Cardiac fibroblast (primary cell): ENCODE data around the gene FAM117A.
"Not testable (repeated sequence)": the region's sequence is repeated elsewhere in the genome, so short reads cannot be mapped to it uniquely, and the experiment has no call there.

ENCODE experiments used
- DNase-seq, 2 donors: peaks; one replicate each; pipeline versions ENCODE4 v3.0.0 to v3.0.0-alpha.2; 2010; ENCODE audit warnings: low read depth in 2 of 2
- H3K4me3 ChIP-seq, 2 donors: replicated peaks in 1 of 2; 1 replicate in 1 of 2; 2 replicates in 1 of 2; pipeline ENCODE4 v1.5.1; 2011; ENCODE audit warnings: low read depth in 2 of 2, low read length in 2 of 2, mild to moderate bottlenecking in 2 of 2, moderate library complexity in 1 of 2
- TF ChIP-seq, protein P1 (sequence below): IDR thresholded peaks from one replicate; pipeline ENCODE4 v1.5.1; 2011; ENCODE audit warnings: low read depth, mild to moderate bottlenecking, low read length, inconsistent platforms

Gene FAM117A

DNA sequence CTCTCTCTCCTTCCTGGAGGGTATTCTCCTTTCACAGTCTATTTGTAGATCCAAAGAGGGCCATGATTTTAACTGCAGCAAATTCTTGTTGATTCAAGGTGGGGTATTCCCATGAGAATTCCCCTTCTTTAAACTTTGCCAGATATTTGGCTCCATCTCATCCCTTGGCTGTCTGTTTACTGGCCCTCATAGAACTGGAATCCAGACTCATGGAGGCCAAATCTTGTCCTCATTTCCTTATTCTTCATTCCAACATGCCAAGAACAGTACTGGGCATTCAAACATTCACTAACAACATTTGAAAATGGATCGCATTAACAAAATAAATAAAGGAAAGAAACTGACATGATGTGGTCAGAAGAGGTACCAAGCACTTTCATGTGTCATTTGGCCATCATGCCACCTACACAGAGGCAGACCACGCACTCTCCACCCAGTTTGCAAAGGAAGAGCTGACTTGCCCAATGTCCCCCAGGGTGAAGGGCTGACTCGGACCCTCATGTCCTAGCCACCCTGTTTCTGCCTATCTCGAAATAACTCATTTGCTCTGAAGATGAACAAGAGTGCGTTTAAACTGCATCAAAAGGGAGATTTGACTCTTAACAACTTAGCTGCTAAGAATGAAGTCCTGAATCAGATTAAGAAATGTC, 33.0 kb downstream of the FAM117A start:
- TF ChIP-seq, protein P1, sequence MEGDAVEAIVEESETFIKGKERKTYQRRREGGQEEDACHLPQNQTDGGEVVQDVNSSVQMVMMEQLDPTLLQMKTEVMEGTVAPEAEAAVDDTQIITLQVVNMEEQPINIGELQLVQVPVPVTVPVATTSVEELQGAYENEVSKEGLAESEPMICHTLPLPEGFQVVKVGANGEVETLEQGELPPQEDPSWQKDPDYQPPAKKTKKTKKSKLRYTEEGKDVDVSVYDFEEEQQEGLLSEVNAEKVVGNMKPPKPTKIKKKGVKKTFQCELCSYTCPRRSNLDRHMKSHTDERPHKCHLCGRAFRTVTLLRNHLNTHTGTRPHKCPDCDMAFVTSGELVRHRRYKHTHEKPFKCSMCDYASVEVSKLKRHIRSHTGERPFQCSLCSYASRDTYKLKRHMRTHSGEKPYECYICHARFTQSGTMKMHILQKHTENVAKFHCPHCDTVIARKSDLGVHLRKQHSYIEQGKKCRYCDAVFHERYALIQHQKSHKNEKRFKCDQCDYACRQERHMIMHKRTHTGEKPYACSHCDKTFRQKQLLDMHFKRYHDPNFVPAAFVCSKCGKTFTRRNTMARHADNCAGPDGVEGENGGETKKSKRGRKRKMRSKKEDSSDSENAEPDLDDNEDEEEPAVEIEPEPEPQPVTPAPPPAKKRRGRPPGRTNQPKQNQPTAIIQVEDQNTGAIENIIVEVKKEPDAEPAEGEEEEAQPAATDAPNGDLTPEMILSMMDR: no peak
- H3K4me3 ChIP-seq: no peak overlapping the region
- DNase-seq: peak in 1 of 2 donors; percentile 20

DNA sequence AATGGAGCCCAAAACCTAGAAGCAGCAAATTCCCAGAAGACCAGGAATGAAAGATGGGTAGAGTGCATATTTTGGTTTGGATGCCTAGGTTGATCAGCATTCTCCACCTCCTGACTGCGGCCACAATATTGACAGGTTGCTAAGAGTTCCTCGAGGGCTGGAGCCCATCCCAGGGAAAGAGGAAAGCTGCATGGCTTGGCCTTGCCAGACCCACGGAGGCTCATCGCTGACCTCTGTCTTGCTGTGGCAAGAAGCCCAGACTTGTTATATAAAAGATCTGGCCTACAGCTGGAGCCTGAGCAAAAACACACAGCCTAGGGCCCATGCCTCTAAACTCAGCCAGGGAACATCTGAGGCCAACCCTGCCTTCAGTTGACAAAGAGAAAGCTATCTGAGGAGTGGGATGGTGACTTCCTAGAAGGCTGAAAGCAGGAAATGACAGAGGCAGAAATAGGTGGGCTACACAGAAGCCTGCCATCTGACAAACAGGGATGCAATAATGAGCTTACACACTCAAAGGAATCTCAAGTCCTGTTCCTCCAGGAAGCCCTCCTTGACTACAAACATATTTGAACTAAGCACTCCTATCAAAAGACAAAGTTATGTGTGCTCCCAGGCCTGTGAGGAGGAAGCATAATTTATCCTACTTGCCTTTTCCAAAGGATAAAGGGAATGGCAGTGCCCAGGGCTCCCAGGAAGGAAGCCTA, 33.7 kb downstream of the FAM117A start:
- DNase-seq: peak; percentile 65 to 97
- TF ChIP-seq, protein P1: no peak

GRCh38 chr17:49729069-49729468, 34.9 kb downstream of the FAM117A start:
- TF ChIP-seq, protein P1: no peak
- no peak for DNase-seq
- no peak overlapping the region for H3K4me3 ChIP-seq

More for the DNA sequence above, 33.7 kb downstream of the FAM117A start:
- H3K4me3 ChIP-seq: no peak overlapping the region

DNA sequence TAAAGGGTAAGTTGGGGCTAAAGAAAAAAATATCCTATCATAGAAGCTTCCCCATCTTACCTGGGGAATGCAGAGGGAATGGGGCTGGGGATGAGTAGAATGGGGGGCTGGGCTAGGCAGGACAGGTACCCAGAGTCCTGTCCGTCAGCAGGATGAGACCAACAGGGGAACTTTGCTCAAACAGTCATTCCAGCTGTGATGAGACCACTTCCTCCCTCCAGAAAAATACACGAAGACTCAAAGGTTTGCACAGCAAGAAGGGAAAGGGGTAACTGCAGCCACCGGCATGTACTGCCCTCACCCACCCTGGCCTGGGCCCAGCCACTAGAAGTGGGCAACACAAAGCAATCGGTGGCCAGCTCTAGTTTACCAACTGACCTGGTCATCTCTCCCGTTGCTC, 35.5 kb downstream of the FAM117A start:
- no peak overlapping the region for H3K4me3 ChIP-seq
- no peak for DNase-seq
- TF ChIP-seq, protein P1: no peak

- no peak overlapping the region for H3K4me3 ChIP-seq
- no peak for DNase-seq
- TF ChIP-seq, protein P1: no peak
Observed at GRCh38 chr17:49727380-49727779, 36.6 kb downstream of the FAM117A start.

GRCh38 chr17:49725452-49726130, 38.3 kb downstream of the FAM117A start:
- TF ChIP-seq, protein P1: no peak
- H3K4me3 ChIP-seq: no peak overlapping the region
- no peak for DNase-seq

DNA sequence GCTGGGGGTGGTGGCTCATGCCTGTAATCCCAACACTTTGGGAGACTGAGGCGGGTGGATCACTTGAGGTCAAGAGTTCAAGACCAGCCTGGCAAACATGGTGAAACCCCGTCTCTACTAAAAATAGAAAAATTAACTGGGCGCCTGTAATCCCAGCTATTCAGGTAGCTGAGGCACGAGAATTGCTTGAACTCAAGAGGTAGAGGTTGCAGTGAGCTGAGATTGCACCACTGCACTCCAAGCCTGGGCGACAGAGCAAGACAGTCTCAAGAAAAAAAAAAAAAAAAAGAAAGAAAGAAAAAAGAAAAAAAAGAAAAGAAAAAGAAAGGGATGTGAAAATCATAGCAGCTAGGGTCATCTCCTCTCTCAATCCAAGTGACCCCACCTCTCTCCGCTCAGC, 39.4 kb downstream of the FAM117A start:
- not testable (repeated sequence) for H3K4me3 ChIP-seq, DNase-seq
